Heart left ventricle (tissue), 16 donors: Measurements from ENCODE around the gene LHFPL4. TPM values are rescaled to one million over a fixed set of nuclear protein-coding genes. Genes with fewer than 3 reads are reported as not detected.

Experiments
- ATAC-seq, 4 donors: fragments of 200-7000 bp; cut with Tn5 transposase; one replicate each; pipeline ENCODE4 v1.9.1; 2020 to 2022; ENCODE audit warnings: moderate library complexity in 4 of 4, mild to moderate bottlenecking in 3 of 4, moderate number of reproducible peaks in 1 of 4
- DNase-seq, 5 donors: peaks; one replicate each; pipeline ENCODE4 v3.0.0-alpha.2; 2020
- H3K27ac ChIP-seq, 12 donors: fragments of 200-600 bp; sonication (generic) in 4 of 12; one replicate each; pipeline versions ENCODE4 v1.5.0 to v1.8.0; 2016 to 2022; ENCODE audit warnings: mild to moderate bottlenecking in 2 of 12
- H3K27me3 ChIP-seq, 9 donors: fragments of 200-600 bp; sonication (generic) in 2 of 9; one replicate each; pipeline versions ENCODE4 v1.5.1 to v1.8.0; 2016 to 2022; ENCODE audit warnings: mild to moderate bottlenecking in 3 of 9
- H3K36me3 ChIP-seq, 9 donors: fragments of 200-600 bp; sonication (generic) in 2 of 9; one replicate each; pipeline versions ENCODE4 v1.5.0 to v1.8.0; 2018 to 2022; ENCODE audit warnings: mild to moderate bottlenecking in 2 of 9
- H3K4me1 ChIP-seq, 12 donors: fragments of 200-600 bp; sonication (generic) in 4 of 12; one replicate each; pipeline versions ENCODE4 v1.5.0 to v1.8.0; 2016 to 2022; ENCODE audit warnings: mild to moderate bottlenecking in 3 of 12
- H3K4me3 ChIP-seq, 12 donors: fragments of 200-600 bp; sonication (generic) in 4 of 12; one replicate each; pipeline versions ENCODE4 v1.5.0 to v1.8.0; 2017 to 2022; ENCODE audit warnings: mild to moderate bottlenecking in 9 of 12, moderate library complexity in 4 of 12
- H3K9me3 ChIP-seq, 12 donors: fragments of 200-600 bp; sonication (generic) in 4 of 12; one replicate each; pipeline versions ENCODE4 v1.5.0 to v1.8.0; 2016 to 2022; ENCODE audit warnings: mild to moderate bottlenecking in 1 of 12
- POLR2A ChIP-seq, 2 donors: fragments of 450-650 bp; IDR thresholded peaks; one replicate each; pipeline ENCODE4 v1.6.1; 2017; ENCODE audit warnings: antibody characterized with exemption in 2 of 2, mild to moderate bottlenecking in 2 of 2, moderate library complexity in 2 of 2
- WGBS, 4 donors: extraction: QIAGEN DNeasy Blood & Tissue Kit in 2 of 4; methylation state at CpG; one replicate each; pipeline versions ENCODE4 v1.1.5 to v1.1.7; 2013 to 2018; 5-methylcytosine and 5-hydroxymethylcytosine counted together
- intact Hi-C, 10 donors: fragments of 100-400 bp; cut with DNase I; formaldehyde crosslinking; loops; one replicate each; pipeline versions ENCODE4 v1.11.1 to v1.14.2; 2022
- polyA plus RNA-seq, 2 donors: library from polyadenylated mRNA; stranded (reverse); fragments of 200-250 nt; gene quantifications; one replicate each; pipeline ENCODE4 v1.2.3, GENCODE V29; 2013
- total RNA-seq, 9 donors: library from RNA; depleted of rRNA in 2 of 9; stranded (reverse); fragments of >200 nt in 2 of 9; fragmentation: NEBNext Ultra II Directional in 3 of 9; extraction: Animal tissue kit (Norgen Biotek cat#: 25700) in 3 of 9; gene quantifications; one replicate each; pipeline versions ENCODE4 v1.1.0 to v1.2.4, GENCODE V29; 2016 to 2023
- TF ChIP-seq, protein P1 (sequence below), 12 donors: fragments of 200-600 bp; sonication (generic) in 4 of 12; IDR thresholded peaks; one replicate each; pipeline versions ENCODE4 v1.5.0 to v1.8.0; 2018 to 2022; ENCODE audit warnings: antibody characterized with exemption in 12 of 12, mild to moderate bottlenecking in 5 of 12
- donor health status: ischemic (EF 13 %, LVEDD 7.1; RV severe dilation, severe dysfunction).
- donor health status: healthy with polysubstance abuse.
- donor health status: DM: no; HTN: yes; CAD: no.
- donor health status: DM: no; HTN: no; CAD: no.
- donor health status: ischemic (EF 25% LVEDD 6.9; RV normal size, moderate dysfunction).
- donor health status: ischemic (EF 25% LVEDD 5.7; RV mildly dilated, moderate dysfunction).
- donor health status: healthy.
- donor health status: DM: yes; HTN: yes; CAD: no.
- donor health status: ischemic (EF 35%, LVEDD 5.7; RV mildly dilated, moderate dysfunction).
- donor health status: nonischemic (EF 11% LVEDD 7.7; RV severe dilation, severe dysfunction).
- donor health status: DM: yes; HTN: yes; CAD: no.
- donor health status: PGD.
- donor health status: ischemic (EF 29% LVEDD 5.4; RV normal size, mild dysfunction).
- donor health status: nonischemic (EF 23%, LVEDD 6.1; RV moderate dilation, normal function).

Gene LHFPL4
- total and polyA plus RNA-seq, 11 donors = 0.08 TPM; not detected in 10

DNA sequence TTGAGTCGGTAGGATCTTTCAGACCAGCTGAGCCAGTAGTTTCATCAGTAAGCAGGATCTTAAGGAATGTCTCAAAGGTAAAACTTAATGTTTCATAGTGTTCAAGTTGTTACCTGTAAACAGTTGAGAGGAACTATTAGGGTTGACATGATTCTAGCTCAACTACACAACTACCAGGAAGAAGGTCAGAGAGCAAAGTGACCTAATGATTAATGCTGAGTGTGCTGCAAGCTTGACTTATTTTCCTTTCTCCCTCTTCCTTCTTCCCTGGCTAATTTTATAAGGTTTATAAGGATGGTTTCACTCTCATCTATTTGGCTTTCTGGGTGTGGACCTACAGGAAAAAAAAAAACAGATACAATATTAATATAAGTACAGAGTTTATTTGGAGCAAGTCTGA, 30.2 kb upstream of the LHFPL4 start:
- Histone ChIP-seq H3K4me1 (no peaks in the 10 kb centered on the region), H3K4me3 (no peak overlapping the region), H3K9me3 (peaks cover 0 to 13% (median 0%) of the 10 kb centered on the region in 12 donors), H3K36me3 (no peaks in the 10 kb centered on the region), H3K27ac (no peak overlapping the region), H3K27me3 (no peaks in the 10 kb centered on the region)
- intact Hi-C loops = no loop called here
- no peak for DNase-seq
- WGBS, 4 donors = 84 to 88% (median 87%) methylated on average over 1 of the region's 1 CpG
- no peak for ATAC-seq
- TF ChIP-seq, protein P1, sequence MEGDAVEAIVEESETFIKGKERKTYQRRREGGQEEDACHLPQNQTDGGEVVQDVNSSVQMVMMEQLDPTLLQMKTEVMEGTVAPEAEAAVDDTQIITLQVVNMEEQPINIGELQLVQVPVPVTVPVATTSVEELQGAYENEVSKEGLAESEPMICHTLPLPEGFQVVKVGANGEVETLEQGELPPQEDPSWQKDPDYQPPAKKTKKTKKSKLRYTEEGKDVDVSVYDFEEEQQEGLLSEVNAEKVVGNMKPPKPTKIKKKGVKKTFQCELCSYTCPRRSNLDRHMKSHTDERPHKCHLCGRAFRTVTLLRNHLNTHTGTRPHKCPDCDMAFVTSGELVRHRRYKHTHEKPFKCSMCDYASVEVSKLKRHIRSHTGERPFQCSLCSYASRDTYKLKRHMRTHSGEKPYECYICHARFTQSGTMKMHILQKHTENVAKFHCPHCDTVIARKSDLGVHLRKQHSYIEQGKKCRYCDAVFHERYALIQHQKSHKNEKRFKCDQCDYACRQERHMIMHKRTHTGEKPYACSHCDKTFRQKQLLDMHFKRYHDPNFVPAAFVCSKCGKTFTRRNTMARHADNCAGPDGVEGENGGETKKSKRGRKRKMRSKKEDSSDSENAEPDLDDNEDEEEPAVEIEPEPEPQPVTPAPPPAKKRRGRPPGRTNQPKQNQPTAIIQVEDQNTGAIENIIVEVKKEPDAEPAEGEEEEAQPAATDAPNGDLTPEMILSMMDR (IDR thresholded peaks at IDR 0.05) = no peak
- no peak for TF ChIP-seq POLR2A (IDR thresholded peaks at IDR 0.05)

DNA sequence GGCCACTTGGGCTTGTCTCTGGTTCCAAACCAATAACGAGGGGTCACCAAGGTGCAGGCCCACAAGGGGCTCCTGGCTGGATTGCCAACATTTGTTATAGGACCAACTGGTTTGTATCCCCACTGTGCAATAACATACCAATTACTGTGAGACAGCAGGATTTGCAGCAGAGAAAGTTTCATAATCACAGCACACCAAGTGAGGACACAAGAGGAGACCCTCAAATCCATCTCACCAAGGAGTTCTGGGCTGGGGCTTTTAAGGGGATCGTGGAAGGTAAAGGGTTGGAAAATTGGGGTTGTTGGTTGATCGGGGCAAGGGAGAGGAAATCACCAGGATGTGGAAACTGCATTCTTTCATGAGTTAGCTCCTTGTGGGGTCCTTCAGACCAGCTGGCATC, 29.7 kb upstream of the LHFPL4 start:
- TF ChIP-seq, protein P1 (IDR thresholded peaks at IDR 0.05) = no peak
- no peak for TF ChIP-seq POLR2A (IDR thresholded peaks at IDR 0.05)
- H3K27me3 ChIP-seq = no peaks in the 10 kb centered on the region
- intact Hi-C loops = no loop called here

DNA sequence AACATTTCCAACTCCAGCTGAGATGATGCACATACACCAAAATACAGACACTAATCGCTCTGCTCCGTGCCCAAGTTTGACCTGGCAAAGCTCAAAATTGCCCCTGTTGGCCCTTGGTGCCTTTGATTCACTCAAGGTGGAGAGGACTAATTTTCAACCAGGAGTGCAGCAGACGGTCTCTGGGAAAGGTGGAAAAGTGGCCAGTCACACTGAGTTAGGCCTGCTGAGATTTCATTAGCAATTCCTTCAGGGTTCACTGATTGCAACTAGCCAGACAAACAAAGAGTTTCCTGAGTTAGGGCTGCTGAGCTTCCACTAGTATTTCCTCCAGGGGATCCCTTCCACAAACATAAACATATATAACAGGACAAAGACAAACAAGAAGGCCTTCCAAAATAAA, 28.7 kb upstream of the LHFPL4 start:
- no peaks in the 10 kb centered on the region for H3K27me3 ChIP-seq
- TF ChIP-seq, protein P1 (IDR thresholded peaks at IDR 0.05) = no peak
- no peak for TF ChIP-seq POLR2A (IDR thresholded peaks at IDR 0.05)
- no peak for DNase-seq
- H3K4me3 ChIP-seq = no peak overlapping the region
- 55 to 84% (median 62%) methylated on average over 3 of the region's 3 CpGs for WGBS, 4 donors
- no peak overlapping the region for H3K27ac ChIP-seq
- H3K9me3 ChIP-seq = peaks cover 0 to 13% (median 0%) of the 10 kb centered on the region in 12 donors
- ATAC-seq = no peak
- H3K4me1 ChIP-seq = no peaks in the 10 kb centered on the region
- no peaks in the 10 kb centered on the region for H3K36me3 ChIP-seq
- intact Hi-C loops = no loop called here

More for the DNA sequence above, 29.7 kb upstream of the LHFPL4 start:
- Histone ChIP-seq H3K27ac (no peak overlapping the region), H3K9me3 (peaks cover 0 to 13% (median 0%) of the 10 kb centered on the region in 12 donors), H3K4me1 (no peaks in the 10 kb centered on the region), H3K4me3 (no peak overlapping the region), H3K36me3 (no peaks in the 10 kb centered on the region)
- DNase-seq = no peak
- no peak for ATAC-seq
- WGBS, 4 donors = 81 to 88% (median 83%) methylated on average over 3 of the region's 3 CpGs

DNA sequence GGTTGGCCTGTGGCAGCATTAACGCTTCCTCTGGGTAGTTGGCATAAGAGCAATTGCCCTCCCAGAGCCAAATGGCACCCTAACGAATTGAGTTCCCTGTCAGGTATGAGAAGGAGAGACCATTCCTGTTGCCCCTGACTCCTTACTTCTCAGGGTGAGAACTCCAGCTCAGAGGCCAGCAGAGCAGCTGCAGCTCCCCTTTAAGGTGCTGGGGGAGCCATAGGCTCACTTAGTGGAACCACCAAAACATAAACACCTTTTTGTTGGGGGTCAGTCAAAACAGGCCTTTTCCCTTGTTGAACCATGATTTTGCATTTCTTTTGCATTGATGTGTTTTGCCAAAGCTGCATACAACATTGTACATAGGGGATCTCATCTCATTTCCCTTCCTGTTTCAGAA, 28.1 kb upstream of the LHFPL4 start:
- Histone ChIP-seq H3K27me3 (no peaks in the 10 kb centered on the region), H3K36me3 (no peaks in the 10 kb centered on the region), H3K4me3 (no peak overlapping the region), H3K27ac (no peak overlapping the region), H3K4me1 (no peaks in the 10 kb centered on the region), H3K9me3 (peaks cover 0 to 13% (median 0%) of the 10 kb centered on the region in 12 donors)
- ATAC-seq = no peak
- no peak for TF ChIP-seq POLR2A (IDR thresholded peaks at IDR 0.05)
- TF ChIP-seq, protein P1 (IDR thresholded peaks at IDR 0.05) = no peak
- intact Hi-C loops = no loop called here
- 44 to 58% (median 51%) methylated on average over 2 of the region's 2 CpGs for WGBS, 4 donors
- no peak for DNase-seq
